Natural killer cell (primary cell): ENCODE data around the gene FGFRL1. TPM values are rescaled to one million over a fixed set of nuclear protein-coding genes. Genes with fewer than 3 reads are reported as not detected.

ENCODE experiments used
- ATAC-seq, 3 donors: fragments of 150-1000 bp in 2 of 3; fragments of 200-7000 bp in 1 of 3; cut with Tn5 transposase; 1 replicate in 1 of 3; 2 replicates in 2 of 3; pipeline ENCODE4 v1.10.0; 2021; ENCODE audit warnings: mild to moderate bottlenecking in 2 of 3, moderate library complexity in 2 of 3
- DNase-seq, 2 donors: peaks; one replicate each; pipeline versions ENCODE4 v3.0.0 to v3.0.0-alpha.2; 2013 to 2021; ENCODE audit warnings: mixed read lengths in 1 of 2
- H3K27ac ChIP-seq: one replicate; pipeline ENCODE4 v1.5.1; 2013; ENCODE audit warnings: mild to moderate bottlenecking, low read length
- H3K27me3 ChIP-seq: one replicate; pipeline ENCODE4 v1.6.1; 2013; ENCODE audit warnings: low read length; ENCODE audit not compliant: control insufficient read depth, insufficient read depth
- H3K36me3 ChIP-seq: one replicate; pipeline ENCODE4 v1.6.1; 2013; ENCODE audit warnings: low read length; ENCODE audit not compliant: control insufficient read depth, insufficient read depth
- H3K4me1 ChIP-seq: one replicate; pipeline ENCODE4 v1.6.1; 2013; ENCODE audit warnings: low read length; ENCODE audit not compliant: control insufficient read depth, insufficient read depth
- H3K4me3 ChIP-seq: one replicate; pipeline ENCODE4 v1.5.1; 2013; ENCODE audit warnings: low read length
- H3K9me3 ChIP-seq: one replicate; pipeline ENCODE4 v1.6.1; 2013; ENCODE audit warnings: low read length; ENCODE audit not compliant: control insufficient read depth, insufficient read depth
- H3K27ac Mint-ChIP-seq, 2 donors: one replicate each; pipeline ENCODE4 v1.8.0; 2022; ENCODE audit warnings: mild to moderate bottlenecking in 2 of 2, mixed read lengths in 2 of 2, moderate library complexity in 1 of 2
- H3K27me3 Mint-ChIP-seq, 2 donors: one replicate each; pipeline ENCODE4 v1.8.0; 2022; ENCODE audit warnings: low read depth in 2 of 2, mixed read lengths in 2 of 2
- H3K36me3 Mint-ChIP-seq: one replicate; pipeline ENCODE4 v1.8.0; 2022; ENCODE audit warnings: mixed read lengths
- H3K4me1 Mint-ChIP-seq, 2 donors: one replicate each; pipeline ENCODE4 v1.8.0; 2022; ENCODE audit warnings: mixed read lengths in 2 of 2
- H3K4me3 Mint-ChIP-seq: one replicate; pipeline ENCODE4 v1.8.0; 2022; ENCODE audit warnings: mild to moderate bottlenecking, moderate library complexity, mixed read lengths
- H3K9me3 Mint-ChIP-seq, 2 donors: one replicate each; pipeline ENCODE4 v1.8.0; 2022; ENCODE audit warnings: mixed read lengths in 2 of 2
- CTCF ChIP-seq: fragments of 200-600 bp; IDR thresholded peaks from one replicate; pipeline ENCODE4 v1.8.0; 2022; ENCODE audit warnings: antibody characterized with exemption
- WGBS: methylation state at CpG from one replicate; pipeline ENCODE4 v1.1.7; 2013; ENCODE audit warnings: missing lambda C conversion rate; ENCODE audit not compliant: insufficient coverage; 5-methylcytosine and 5-hydroxymethylcytosine counted together
- intact Hi-C: fragments of 100-400 bp; cut with micrococcal nuclease; formaldehyde crosslinking; loops from one replicate; pipeline ENCODE4 v1.14.2; 2022
- total RNA-seq, 4 donors: library from RNA; stranded (reverse); fragments of 120-200 nt in 1 of 4; gene quantifications; one replicate each; pipeline versions ENCODE4 v1.2.3 to v1.2.4, GENCODE V29; 2013 to 2022

The FGFRL1 gene
- total RNA-seq, 3 donors from 2014 or later (not counting 1 experiment from before 2014, with no cell fraction given), result 28.0 to 39.8 (median 32.5) TPM

- no peak for ATAC-seq
- Histone ChIP-seq H3K27ac (no peak overlapping the region), H3K27me3 (no peaks in the 10 kb centered on the region), H3K4me1 (no peaks in the 10 kb centered on the region), H3K4me3 (no peak overlapping the region), H3K36me3 (no peaks in the 10 kb centered on the region), H3K9me3 (no peaks in the 10 kb centered on the region)
- Mint-ChIP-seq H3K36me3 (no peaks in the 10 kb centered on the region), H3K27me3 (no peaks in the 10 kb centered on the region), H3K4me3 (no peak overlapping the region), H3K4me1 (no peaks in the 10 kb centered on the region), H3K27ac (no peak overlapping the region), H3K9me3 (no peaks in the 10 kb centered on the region)
- TF ChIP-seq CTCF, result no peak
- 85% methylated on average over 35 of the region's 35 CpGs for WGBS
- intact Hi-C loops, result no loop called here
- no peak for DNase-seq
These were observed 22.6 kb downstream of the FGFRL1 start for GRCh38 chr4:1033840-1034551.

- Histone ChIP-seq H3K4me3 (no peak overlapping the region), H3K36me3 (no peaks in the 10 kb centered on the region), H3K27me3 (no peaks in the 10 kb centered on the region), H3K4me1 (no peaks in the 10 kb centered on the region), H3K27ac (no peak overlapping the region), H3K9me3 (no peaks in the 10 kb centered on the region)
- TF ChIP-seq CTCF, result no peak
- no peak overlapping the region for H3K27ac Mint-ChIP-seq
- intact Hi-C loops, result no loop called here
- H3K27me3 Mint-ChIP-seq, result no peaks in the 10 kb centered on the region
- ATAC-seq (no peak), DNase-seq (no peak)
- no peak overlapping the region for H3K4me3 Mint-ChIP-seq
- 91% methylated on average over 26 of the region's 26 CpGs for WGBS
- H3K4me1 Mint-ChIP-seq, result no peaks in the 10 kb centered on the region
- H3K9me3 Mint-ChIP-seq, result no peaks in the 10 kb centered on the region
- no peaks in the 10 kb centered on the region for H3K36me3 Mint-ChIP-seq
These were observed 24.1 kb downstream of the FGFRL1 start for GRCh38 chr4:1035510-1035909.

GRCh38 chr4:1036095-1036494 lies 24.7 kb downstream of the FGFRL1 start:
- TF ChIP-seq CTCF, result no peak
- H3K4me3 ChIP-seq, result no peak overlapping the region
- WGBS, result 91% methylated on average over 15 of the region's 15 CpGs
- no peaks in the 10 kb centered on the region for H3K9me3 ChIP-seq
- Mint-ChIP-seq H3K9me3 (no peaks in the 10 kb centered on the region), H3K27me3 (no peaks in the 10 kb centered on the region), H3K27ac (no peak overlapping the region), H3K4me1 (no peaks in the 10 kb centered on the region), H3K4me3 (no peak overlapping the region), H3K36me3 (no peaks in the 10 kb centered on the region)
- ATAC-seq (no peak), DNase-seq (no peak)
- H3K36me3 ChIP-seq, result no peaks in the 10 kb centered on the region
- H3K27me3 ChIP-seq, result no peaks in the 10 kb centered on the region
- no peaks in the 10 kb centered on the region for H3K4me1 ChIP-seq
- intact Hi-C loops, result no loop called here
- no peak overlapping the region for H3K27ac ChIP-seq
